ENCODE data around the gene LDB2.

Gene LDB2

DNA sequence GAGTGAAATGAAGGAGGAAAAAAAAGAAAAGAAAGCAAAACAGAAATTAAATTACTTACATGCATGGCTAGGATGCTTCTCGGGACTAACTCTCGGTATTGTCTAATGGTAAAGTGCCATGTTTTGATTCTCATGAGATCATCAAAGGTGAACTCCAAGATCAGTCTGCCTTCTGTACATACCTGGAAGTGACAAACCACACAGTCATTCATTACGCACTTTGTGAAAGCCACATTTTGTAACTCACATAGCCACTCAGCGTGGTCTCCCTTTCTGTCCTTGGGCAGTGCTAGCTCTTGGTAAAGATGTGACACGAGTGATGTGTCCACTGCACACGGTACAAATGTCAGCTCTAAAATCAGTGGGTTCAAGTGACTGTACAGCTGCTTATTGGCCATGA is 309.8 kb downstream of the LDB2 start:
- TF ChIP-seq, protein P1, sequence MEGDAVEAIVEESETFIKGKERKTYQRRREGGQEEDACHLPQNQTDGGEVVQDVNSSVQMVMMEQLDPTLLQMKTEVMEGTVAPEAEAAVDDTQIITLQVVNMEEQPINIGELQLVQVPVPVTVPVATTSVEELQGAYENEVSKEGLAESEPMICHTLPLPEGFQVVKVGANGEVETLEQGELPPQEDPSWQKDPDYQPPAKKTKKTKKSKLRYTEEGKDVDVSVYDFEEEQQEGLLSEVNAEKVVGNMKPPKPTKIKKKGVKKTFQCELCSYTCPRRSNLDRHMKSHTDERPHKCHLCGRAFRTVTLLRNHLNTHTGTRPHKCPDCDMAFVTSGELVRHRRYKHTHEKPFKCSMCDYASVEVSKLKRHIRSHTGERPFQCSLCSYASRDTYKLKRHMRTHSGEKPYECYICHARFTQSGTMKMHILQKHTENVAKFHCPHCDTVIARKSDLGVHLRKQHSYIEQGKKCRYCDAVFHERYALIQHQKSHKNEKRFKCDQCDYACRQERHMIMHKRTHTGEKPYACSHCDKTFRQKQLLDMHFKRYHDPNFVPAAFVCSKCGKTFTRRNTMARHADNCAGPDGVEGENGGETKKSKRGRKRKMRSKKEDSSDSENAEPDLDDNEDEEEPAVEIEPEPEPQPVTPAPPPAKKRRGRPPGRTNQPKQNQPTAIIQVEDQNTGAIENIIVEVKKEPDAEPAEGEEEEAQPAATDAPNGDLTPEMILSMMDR (IDR thresholded peaks at IDR 0.05), result no peak

DNA sequence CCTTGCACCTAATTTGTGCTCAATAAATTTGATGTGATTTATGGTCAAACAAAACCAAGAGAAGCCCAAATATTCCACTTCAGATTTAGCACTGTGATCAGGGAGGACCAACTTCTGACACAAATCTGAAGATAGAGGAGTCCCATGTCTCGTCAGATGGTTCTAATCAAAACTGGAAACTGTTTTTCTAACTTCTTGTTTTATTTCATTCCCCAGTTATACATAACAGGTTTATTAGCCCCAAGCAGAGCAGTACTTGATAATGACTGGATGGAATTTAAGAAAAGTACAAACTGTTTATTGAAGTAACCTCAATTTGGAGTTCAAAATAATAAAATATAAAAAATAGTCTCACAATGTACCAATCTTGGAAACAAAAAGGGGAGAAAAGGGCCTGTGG is 310.3 kb downstream of the LDB2 start:
- TF ChIP-seq, protein P1 (IDR thresholded peaks at IDR 0.05), result no peak

DNA sequence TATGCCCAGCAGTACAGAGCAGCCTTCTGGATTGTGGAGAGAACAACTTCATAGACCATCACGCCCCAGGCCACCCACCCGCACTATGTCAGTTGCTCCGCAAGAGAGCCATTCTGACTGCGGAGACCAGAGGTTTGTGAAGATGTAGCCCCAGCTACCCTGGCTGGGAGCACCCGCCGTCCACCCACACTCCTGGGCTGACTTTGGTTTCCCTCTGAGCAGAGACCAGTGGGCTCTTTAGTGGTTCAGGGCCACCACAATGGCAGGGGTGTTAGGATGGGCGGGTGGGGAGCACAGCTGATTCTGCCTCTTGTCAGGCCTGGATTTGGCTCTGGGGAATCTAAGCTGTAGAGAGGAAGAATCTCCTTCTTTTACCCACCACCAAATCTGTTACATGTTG is 313.4 kb downstream of the LDB2 start:
- TF ChIP-seq, protein P1 (IDR thresholded peaks at IDR 0.05), result no peak

DNA sequence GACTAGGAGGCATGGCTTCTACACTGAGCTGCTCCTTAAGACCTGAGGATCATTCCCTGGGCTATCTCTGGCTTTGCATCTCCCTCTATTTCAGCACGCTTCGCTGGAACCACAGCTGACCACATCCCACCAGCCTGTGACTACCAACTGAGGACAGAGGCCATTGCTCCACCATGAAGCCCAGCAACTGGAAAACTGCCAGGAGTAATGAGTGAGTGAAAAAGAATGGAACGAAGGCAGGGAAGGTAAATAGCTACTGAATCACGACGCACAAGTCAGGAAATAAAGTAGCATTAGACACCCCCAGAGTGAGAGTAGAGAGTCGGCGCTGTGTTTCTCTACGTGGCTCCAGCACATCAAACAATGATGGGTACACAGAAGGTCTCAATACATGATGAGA is 314.7 kb downstream of the LDB2 start:
- TF ChIP-seq, protein P1 (IDR thresholded peaks at IDR 0.05), result no peak

- TF ChIP-seq, protein P1 (IDR thresholded peaks at IDR 0.05), result peak; percentile 40; the same call in 1 of the 2 replicates
Observed at GRCh38 chr4:16582526-16582925, 315.9 kb downstream of the LDB2 start.

DNA sequence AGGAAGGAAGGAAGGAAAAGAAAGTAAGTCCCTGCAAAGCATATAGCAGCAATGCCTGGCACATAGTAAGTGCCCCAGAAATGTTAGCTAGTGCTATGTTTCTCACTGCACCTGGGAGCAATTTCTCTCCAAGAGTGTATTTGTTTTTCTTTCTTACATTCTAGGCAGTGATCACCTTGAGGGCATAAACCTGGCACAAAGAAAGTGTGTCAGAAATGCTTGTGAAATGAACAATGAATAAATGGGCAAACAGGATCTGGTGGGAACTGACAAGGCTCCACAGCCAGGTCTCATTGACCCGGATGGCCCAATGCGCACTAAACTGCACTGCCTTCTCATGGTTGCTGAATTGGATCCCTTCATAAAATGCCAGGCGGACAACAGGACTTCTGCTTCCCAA is 316.4 kb downstream of the LDB2 start:
- TF ChIP-seq, protein P1 (IDR thresholded peaks at IDR 0.05), result no peak

DNA sequence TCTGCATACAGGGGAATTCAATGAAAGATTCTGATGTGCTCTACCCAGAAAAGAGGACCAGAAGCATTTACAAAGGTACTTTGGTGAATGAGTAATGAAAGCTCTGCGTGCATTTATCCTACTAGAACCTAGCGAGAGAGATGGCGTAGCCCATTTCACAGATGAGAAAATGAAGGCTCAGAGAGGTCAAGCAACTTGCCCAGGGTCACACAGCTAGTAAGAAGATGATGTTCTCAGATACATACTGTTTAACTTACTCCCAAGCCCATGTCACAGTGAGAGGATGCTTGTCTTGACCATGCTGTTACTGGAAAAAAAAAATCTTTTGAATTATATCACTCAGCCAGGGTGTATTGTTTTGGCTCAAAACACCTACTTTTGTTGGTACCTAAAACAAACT is 317.3 kb downstream of the LDB2 start:
- TF ChIP-seq, protein P1 (IDR thresholded peaks at IDR 0.05), result no peak

DNA sequence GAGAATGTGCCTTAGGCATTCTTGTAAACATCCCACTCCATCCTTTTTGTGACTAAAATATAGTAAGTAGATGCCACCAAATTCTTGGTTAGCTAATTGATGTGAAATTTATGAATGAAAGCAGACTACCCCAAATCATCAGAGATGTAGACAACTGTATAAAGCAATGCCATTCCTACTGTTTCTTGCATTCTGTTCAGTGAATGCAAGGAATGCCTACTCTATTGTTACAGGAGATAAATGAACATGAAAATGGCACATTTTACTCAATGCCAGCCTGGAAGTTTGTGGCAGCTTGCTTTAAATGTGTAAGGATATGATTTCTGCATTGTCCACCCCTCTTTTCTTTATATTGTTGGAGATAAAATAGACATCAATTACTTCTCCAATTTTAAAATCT is 317.9 kb downstream of the LDB2 start:
- TF ChIP-seq, protein P1 (IDR thresholded peaks at IDR 0.05), result no peak
